SK-N-SH treated with all-trans-retinoic acid at 6 μM for 48 hours (cell line): ENCODE data around the gene CATSPERZ.

Experiments used
- ARNTL ChIP-seq: fragments of 450-650 bp; formaldehyde crosslinking; IDR thresholded peaks from 2 replicates; pipeline ENCODE4 v1.5.0; 2020; ENCODE audit warnings: low read depth, mild to moderate bottlenecking, moderate library complexity, borderline replicate concordance
- CSDC2 ChIP-seq: fragments of 250-450 bp; sonication (Bioruptor Pico); IDR thresholded peaks from 2 replicates; pipeline ENCODE4 v1.5.0; 2020; ENCODE audit warnings: mild to moderate bottlenecking, moderate library complexity
- ESRRG ChIP-seq: fragments of 250-450 bp; sonication (Bioruptor Pico); IDR thresholded peaks from 2 replicates; pipeline ENCODE4 v1.6.1; 2021; ENCODE audit warnings: mild to moderate bottlenecking
- GLIS3 ChIP-seq: fragments of 250-450 bp; sonication (Bioruptor Pico); IDR thresholded peaks from 2 replicates; pipeline ENCODE4 v1.5.0; 2020; ENCODE audit warnings: mild to moderate bottlenecking, moderate library complexity
- ZFP30 ChIP-seq: fragments of 450-650 bp; formaldehyde crosslinking; IDR thresholded peaks from 2 replicates; pipeline ENCODE4 v1.5.0; 2022; ENCODE audit warnings: mild to moderate bottlenecking, moderate library complexity
- TF ChIP-seq, protein P1 (sequence below): fragments of 250-450 bp; sonication (Bioruptor Pico); IDR thresholded peaks from 2 replicates; pipeline ENCODE4 v1.8.0; 2020; ENCODE audit warnings: mild to moderate bottlenecking, moderate library complexity, borderline replicate concordance
- TF ChIP-seq, protein P2 (sequence below): fragments of 250-450 bp; sonication (Bioruptor Pico); IDR thresholded peaks from 2 replicates; pipeline ENCODE4 v1.8.0; 2021; ENCODE audit warnings: low read depth, mild to moderate bottlenecking, moderate library complexity, borderline replicate concordance
- TF ChIP-seq, protein P3 (sequence below): fragments of 250-450 bp; sonication (Bioruptor Pico); IDR thresholded peaks from 2 replicates; pipeline ENCODE4 v1.5.0; 2020; ENCODE audit warnings: mild to moderate bottlenecking, moderate library complexity

DNA sequence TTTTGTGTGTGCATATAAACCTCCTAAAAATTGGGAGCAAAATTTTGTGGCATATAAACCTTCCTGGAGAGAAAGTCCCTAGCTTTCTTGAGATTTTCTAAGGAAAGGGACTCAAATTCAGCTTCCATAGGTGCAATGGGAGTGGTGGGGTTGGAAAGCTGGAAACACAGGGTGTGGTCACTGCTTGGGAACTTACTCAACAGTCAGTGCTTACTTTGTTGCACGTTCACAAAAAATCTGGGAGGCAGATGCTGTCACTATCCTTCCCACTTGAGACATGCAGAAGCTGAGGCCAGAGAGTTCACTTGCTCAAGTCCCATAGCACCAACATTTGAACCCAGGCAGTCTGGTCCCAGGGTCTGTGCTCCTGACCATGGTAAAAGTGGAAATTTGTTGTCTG, 3.9 kb upstream of the CATSPERZ start:
- TF ChIP-seq ZFP30 (CRISPR knock-in tag): no peak
- TF ChIP-seq, protein P1, sequence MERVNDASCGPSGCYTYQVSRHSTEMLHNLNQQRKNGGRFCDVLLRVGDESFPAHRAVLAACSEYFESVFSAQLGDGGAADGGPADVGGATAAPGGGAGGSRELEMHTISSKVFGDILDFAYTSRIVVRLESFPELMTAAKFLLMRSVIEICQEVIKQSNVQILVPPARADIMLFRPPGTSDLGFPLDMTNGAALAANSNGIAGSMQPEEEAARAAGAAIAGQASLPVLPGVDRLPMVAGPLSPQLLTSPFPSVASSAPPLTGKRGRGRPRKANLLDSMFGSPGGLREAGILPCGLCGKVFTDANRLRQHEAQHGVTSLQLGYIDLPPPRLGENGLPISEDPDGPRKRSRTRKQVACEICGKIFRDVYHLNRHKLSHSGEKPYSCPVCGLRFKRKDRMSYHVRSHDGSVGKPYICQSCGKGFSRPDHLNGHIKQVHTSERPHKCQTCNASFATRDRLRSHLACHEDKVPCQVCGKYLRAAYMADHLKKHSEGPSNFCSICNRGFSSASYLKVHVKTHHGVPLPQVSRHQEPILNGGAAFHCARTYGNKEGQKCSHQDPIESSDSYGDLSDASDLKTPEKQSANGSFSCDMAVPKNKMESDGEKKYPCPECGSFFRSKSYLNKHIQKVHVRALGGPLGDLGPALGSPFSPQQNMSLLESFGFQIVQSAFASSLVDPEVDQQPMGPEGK (CRISPR knock-in tag): no peak
- TF ChIP-seq CSDC2 (CRISPR knock-in tag): no peak
- TF ChIP-seq, protein P2, sequence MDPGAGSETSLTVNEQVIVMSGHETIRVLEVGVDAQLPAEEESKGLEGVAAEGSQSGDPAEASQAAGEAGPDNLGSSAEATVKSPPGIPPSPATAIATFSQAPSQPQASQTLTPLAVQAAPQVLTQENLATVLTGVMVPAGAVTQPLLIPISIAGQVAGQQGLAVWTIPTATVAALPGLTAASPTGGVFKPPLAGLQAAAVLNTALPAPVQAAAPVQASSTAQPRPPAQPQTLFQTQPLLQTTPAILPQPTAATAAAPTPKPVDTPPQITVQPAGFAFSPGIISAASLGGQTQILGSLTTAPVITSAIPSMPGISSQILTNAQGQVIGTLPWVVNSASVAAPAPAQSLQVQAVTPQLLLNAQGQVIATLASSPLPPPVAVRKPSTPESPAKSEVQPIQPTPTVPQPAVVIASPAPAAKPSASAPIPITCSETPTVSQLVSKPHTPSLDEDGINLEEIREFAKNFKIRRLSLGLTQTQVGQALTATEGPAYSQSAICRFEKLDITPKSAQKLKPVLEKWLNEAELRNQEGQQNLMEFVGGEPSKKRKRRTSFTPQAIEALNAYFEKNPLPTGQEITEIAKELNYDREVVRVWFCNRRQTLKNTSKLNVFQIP: no peak
- no peak for TF ChIP-seq GLIS3 (CRISPR knock-in tag)
- TF ChIP-seq ARNTL: no peak
- TF ChIP-seq, protein P3, sequence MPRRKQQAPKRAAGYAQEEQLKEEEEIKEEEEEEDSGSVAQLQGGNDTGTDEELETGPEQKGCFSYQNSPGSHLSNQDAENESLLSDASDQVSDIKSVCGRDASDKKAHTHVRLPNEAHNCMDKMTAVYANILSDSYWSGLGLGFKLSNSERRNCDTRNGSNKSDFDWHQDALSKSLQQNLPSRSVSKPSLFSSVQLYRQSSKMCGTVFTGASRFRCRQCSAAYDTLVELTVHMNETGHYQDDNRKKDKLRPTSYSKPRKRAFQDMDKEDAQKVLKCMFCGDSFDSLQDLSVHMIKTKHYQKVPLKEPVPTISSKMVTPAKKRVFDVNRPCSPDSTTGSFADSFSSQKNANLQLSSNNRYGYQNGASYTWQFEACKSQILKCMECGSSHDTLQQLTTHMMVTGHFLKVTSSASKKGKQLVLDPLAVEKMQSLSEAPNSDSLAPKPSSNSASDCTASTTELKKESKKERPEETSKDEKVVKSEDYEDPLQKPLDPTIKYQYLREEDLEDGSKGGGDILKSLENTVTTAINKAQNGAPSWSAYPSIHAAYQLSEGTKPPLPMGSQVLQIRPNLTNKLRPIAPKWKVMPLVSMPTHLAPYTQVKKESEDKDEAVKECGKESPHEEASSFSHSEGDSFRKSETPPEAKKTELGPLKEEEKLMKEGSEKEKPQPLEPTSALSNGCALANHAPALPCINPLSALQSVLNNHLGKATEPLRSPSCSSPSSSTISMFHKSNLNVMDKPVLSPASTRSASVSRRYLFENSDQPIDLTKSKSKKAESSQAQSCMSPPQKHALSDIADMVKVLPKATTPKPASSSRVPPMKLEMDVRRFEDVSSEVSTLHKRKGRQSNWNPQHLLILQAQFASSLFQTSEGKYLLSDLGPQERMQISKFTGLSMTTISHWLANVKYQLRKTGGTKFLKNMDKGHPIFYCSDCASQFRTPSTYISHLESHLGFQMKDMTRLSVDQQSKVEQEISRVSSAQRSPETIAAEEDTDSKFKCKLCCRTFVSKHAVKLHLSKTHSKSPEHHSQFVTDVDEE: no peak
- TF ChIP-seq ESRRG (CRISPR knock-in tag): no peak
